ENCODE measurements around the gene COL4A4.

GRCh38 chr2:227103583-227103982 is 60.4 kb downstream of the COL4A4 start:
- TF ChIP-seq ATF1 (CRISPR knock-in tag; IDR thresholded peaks at IDR 0.05) (no peak), ESRRA (CRISPR knock-in tag; IDR thresholded peaks at IDR 0.05; ENCODE audit: borderline replicate concordance) (no peak)

Measured in WTC11 (cell line).